ENCODE results near the gene MGAT3. TPM values are rescaled to one million over a fixed set of nuclear protein-coding genes. Genes with fewer than 3 reads are reported as not detected.

Gene MGAT3
- total RNA-seq, 2 experiments from 2014 or later = 16.3 to 44.3 TPM

GRCh38 chr22:39448205-39449054 lies 8.4 kb upstream of the MGAT3 start:
- ChIA-PET POLR2A (interaction anchor here (0.6 to 1.9 kb wide), 7 partner anchors 10 to 1790 kb away, joined by 3 to 10 read pairs (median 4); partner anchors contain the start of gene PDXP), CTCF (ENCODE audit: unreplicated experiment) (interaction anchor here (0.6 kb wide), 1 partner anchor 81 kb away, joined by 4 read pairs; no protein-coding TSS in a partner anchor)
- Histone ChIP-seq H2AFZ (ENCODE audit: low read length) (no peak overlapping the region), H3K9me3 (ENCODE audit: low read length) (no peaks in the 10 kb centered on the region), H3K36me3 (ENCODE audit: insufficient read depth, low read length) (peaks cover 18% of the 10 kb centered on the region), H3K4me2 (ENCODE audit: low read length) (peak overlapping the region; percentile 75), H3K79me2 (ENCODE audit: insufficient read depth, low read depth, low read length) (peaks cover 54% of the 10 kb centered on the region), H3K4me1 (ENCODE audit: insufficient read depth, low read length, poor library complexity, severe bottlenecking) (peaks cover 98% of the 10 kb centered on the region), H4K20me1 (ENCODE audit: insufficient read depth, low read length) (no peaks in the 10 kb centered on the region), H3K4me3 (ENCODE audit: low read depth, low read length, poor library complexity, severe bottlenecking) (peak overlapping the region; percentile 74), H3K27ac (ENCODE audit: low read depth, low read length, poor library complexity, severe bottlenecking) (peak overlapping the region; percentile 96), H3K9me2 (ENCODE audit: insufficient read depth, low read length) (no peaks in the 10 kb centered on the region)
- BruUV-seq (replicated peaks) = no TSS peak
- intact Hi-C loops (cut with micrococcal nuclease; ENCODE audit: unreplicated experiment) = loop anchor here (1.0 to 10.0 kb wide), 4 partner anchors 10 to 694 kb away; partner anchors contain the start of genes SUN2, SYNGR1 and TAB1
- DNase-seq (ENCODE audit: low spot score) = peak; percentile 48
- TF ChIP-seq EZH2phosphoT487 (IDR thresholded peaks at IDR 0.05; ENCODE audit: borderline replicate concordance, low read depth, low read length) (no peak), CTCF (conservative IDR thresholded peaks at IDR 0.05; ENCODE audit: low read length) (no peak)

GRCh38 chr22:39449708-39450107 lies 7.1 kb upstream of the MGAT3 start:
- peak overlapping the region; percentile 96 for H3K27ac ChIP-seq (ENCODE audit: low read depth, low read length, poor library complexity, severe bottlenecking)
- intact Hi-C loops (cut with micrococcal nuclease; ENCODE audit: unreplicated experiment) = loop anchor here (5.0 to 10.0 kb wide), 3 partner anchors 52 to 695 kb away; partner anchors contain the start of genes SUN2, SYNGR1 and TAB1
- BruUV-seq (replicated peaks) = no TSS peak
- ChIA-PET CTCF (ENCODE audit: unreplicated experiment) (no interaction called here), POLR2A (interaction anchor here (0.6 kb wide), 1 partner anchor 1250 kb away, joined by 6 read pairs; no protein-coding TSS in a partner anchor)
- H3K36me3 ChIP-seq (ENCODE audit: insufficient read depth, low read length) = peaks cover 28% of the 10 kb centered on the region
- H2AFZ ChIP-seq (ENCODE audit: low read length) = no peak overlapping the region
- no peaks in the 10 kb centered on the region for H3K9me3 ChIP-seq (ENCODE audit: low read length)
- H3K9me2 ChIP-seq (ENCODE audit: insufficient read depth, low read length) = no peaks in the 10 kb centered on the region
- peaks cover 54% of the 10 kb centered on the region for H3K79me2 ChIP-seq (ENCODE audit: insufficient read depth, low read depth, low read length)
- DNase-seq (ENCODE audit: low spot score) = peak; percentile 66
- H4K20me1 ChIP-seq (ENCODE audit: insufficient read depth, low read length) = no peaks in the 10 kb centered on the region
- TF ChIP-seq CTCF (conservative IDR thresholded peaks at IDR 0.05; ENCODE audit: low read length) (no peak), EZH2phosphoT487 (IDR thresholded peaks at IDR 0.05; ENCODE audit: borderline replicate concordance, low read depth, low read length) (no peak)
- H3K4me1 ChIP-seq (ENCODE audit: insufficient read depth, low read length, poor library complexity, severe bottlenecking) = peaks cover 85% of the 10 kb centered on the region
- H3K4me2 ChIP-seq (ENCODE audit: low read length) = peak overlapping the region; percentile 75
- H3K4me3 ChIP-seq (ENCODE audit: low read depth, low read length, poor library complexity, severe bottlenecking) = peak overlapping the region; percentile 74

Data from OCI-LY7 (cell line).